Calu3 (cell line): ENCODE measurements around the gene RC3H2. TPM values are rescaled to one million over a fixed set of nuclear protein-coding genes. Genes with fewer than 3 reads are reported as not detected.
"Not testable (repeated sequence)": the region's sequence is repeated elsewhere in the genome, so short reads cannot be mapped to it uniquely, and the experiment has no call there.

Source experiments
- BruUV-seq: library from RNA; stranded (reverse); fragments of 400-500 nt; replicated peaks from 2 replicates; lab custom pipeline; 2021; lab: Mats Ljungman, UMichigan
- CTCF ChIA-PET: fragments of 300-600 bp; sonication (Branson Sonifier 250); formaldehyde crosslinking; loops from one replicate; lab custom pipeline; 2022; ENCODE audit warnings: antibody characterized with exemption; lab: Charles Lee
- DNase-seq: peaks from one replicate; pipeline ENCODE4 v3.0.0; 2022
- H3K27ac Mint-ChIP-seq: one replicate; pipeline ENCODE4 v1.8.0; 2022; ENCODE audit warnings: mixed read lengths; ENCODE audit not compliant: unreplicated experiment
- H3K27me3 Mint-ChIP-seq: one replicate; pipeline ENCODE4 v1.8.0; 2022; ENCODE audit warnings: mixed read lengths; ENCODE audit not compliant: unreplicated experiment
- H3K36me3 Mint-ChIP-seq: one replicate; pipeline ENCODE4 v1.8.0; 2022; ENCODE audit warnings: mild to moderate bottlenecking, moderate library complexity, mixed read lengths; ENCODE audit not compliant: insufficient read depth, unreplicated experiment
- H3K4me1 Mint-ChIP-seq: one replicate; pipeline ENCODE4 v1.8.0; 2022; ENCODE audit warnings: mild to moderate bottlenecking, low read depth, mixed read lengths; ENCODE audit not compliant: unreplicated experiment
- H3K4me3 Mint-ChIP-seq: one replicate; pipeline ENCODE4 v1.8.0; 2022; ENCODE audit warnings: mild to moderate bottlenecking, low read depth, moderate library complexity, mixed read lengths; ENCODE audit not compliant: unreplicated experiment
- H3K9me3 Mint-ChIP-seq: one replicate; pipeline ENCODE4 v1.8.0; 2022; ENCODE audit warnings: low read depth, mixed read lengths; ENCODE audit not compliant: unreplicated experiment
- CTCF ChIP-seq: fragments of 200-600 bp; IDR thresholded peaks from one replicate; pipeline ENCODE4 v1.8.0; 2022; ENCODE audit warnings: antibody characterized with exemption; ENCODE audit not compliant: unreplicated experiment
- intact Hi-C: fragments of 100-400 bp; cut with micrococcal nuclease; formaldehyde crosslinking; loops from one replicate; pipeline ENCODE4 v1.10.0; 2022; ENCODE audit not compliant: unreplicated experiment
- total RNA-seq: library from RNA; stranded (reverse); gene quantifications from 2 replicates; pipeline ENCODE4 v1.2.3, GENCODE V29; 2022

The RC3H2 gene
- total RNA-seq, 1 experiment from 2014 or later = 45.5 TPM

- intact Hi-C loops = no loop called here
- TF ChIP-seq CTCF = no peak
- BruUV-seq = no TSS peak
- Mint-ChIP-seq H3K4me1 (no peaks in the 10 kb centered on the region), H3K9me3 (no peaks in the 10 kb centered on the region), H3K27me3 (no peaks in the 10 kb centered on the region), H3K36me3 (peaks cover 7% of the 10 kb centered on the region), H3K4me3 (no peak overlapping the region), H3K27ac (no peak overlapping the region)
- DNase-seq = no peak
- CTCF ChIA-PET = no interaction called here
Observed at GRCh38 chr9:122918310-122918709, 13.2 kb upstream of the RC3H2 start.

- intact Hi-C loops = loop anchor here (5.0 kb wide), 1 partner anchor 79 kb away; no protein-coding TSS in a partner anchor
- peaks cover 27% of the 10 kb centered on the region for H3K36me3 Mint-ChIP-seq
Observed at GRCh38 chr9:122912964-122913673, 8.0 kb upstream of the RC3H2 start, which contains the start of gene ZBTB6. ZBTB6 (minus strand) TSS chr9:122913323; CDS start chr9:122912072, 1,251 bp downstream.

GRCh38 chr9:122912671-122912963 lies 7.5 kb upstream of the RC3H2 start:
- H3K27me3 Mint-ChIP-seq = no peaks in the 10 kb centered on the region
- CTCF ChIA-PET = interaction anchor here (0.7 kb wide), 2 partner anchors 14 to 817 kb away, joined by 3 read pairs; no protein-coding TSS in a partner anchor
- peaks cover 30% of the 10 kb centered on the region for H3K36me3 Mint-ChIP-seq
- H3K4me1 Mint-ChIP-seq = peaks cover 16% of the 10 kb centered on the region
- TSS peak; percentile 58 for BruUV-seq
- intact Hi-C loops = loop anchor here (5.0 kb wide), 1 partner anchor 80 kb away; no protein-coding TSS in a partner anchor
- H3K9me3 Mint-ChIP-seq = no peaks in the 10 kb centered on the region
- peak overlapping the region; percentile 95 for H3K27ac Mint-ChIP-seq
- no peak for TF ChIP-seq CTCF
- no peak for DNase-seq
- peak overlapping the region; percentile 92 for H3K4me3 Mint-ChIP-seq

More at GRCh38 chr9:122912964-122913673, 8.0 kb upstream of the RC3H2 start, which contains the start of gene ZBTB6:
- peak; percentile 49 for DNase-seq
- Mint-ChIP-seq H3K4me3 (peak within 1 kb of the TSS; percentile 92), H3K27ac (peak within 1 kb of the TSS; percentile 95), H3K27me3 (no peaks in the 10 kb centered on the region), H3K9me3 (no peaks in the 10 kb centered on the region), H3K4me1 (peaks cover 16% of the 10 kb centered on the region)
- no TSS peak for BruUV-seq
- CTCF ChIA-PET = interaction anchor here (0.7 kb wide), 2 partner anchors 14 to 817 kb away, joined by 3 read pairs; no protein-coding TSS in a partner anchor
- no peak for TF ChIP-seq CTCF

GRCh38 chr9:122906122-122906521 lies 963 bp upstream of the RC3H2 start:
- H3K27ac Mint-ChIP-seq, CTCF ChIA-PET, H3K27me3 Mint-ChIP-seq, BruUV-seq, H3K4me3 Mint-ChIP-seq, H3K9me3 Mint-ChIP-seq, H3K4me1 Mint-ChIP-seq, intact Hi-C loops, DNase-seq: not testable (repeated sequence)
- H3K36me3 Mint-ChIP-seq = peaks cover 20% of the 10 kb centered on the region

- no peak for TF ChIP-seq CTCF
- Mint-ChIP-seq H3K4me3 (peak overlapping the region; percentile 76), H3K27me3 (no peaks in the 10 kb centered on the region), H3K36me3 (peaks cover 20% of the 10 kb centered on the region), H3K4me1 (no peaks in the 10 kb centered on the region), H3K9me3 (no peaks in the 10 kb centered on the region), H3K27ac (peak overlapping the region; percentile 57)
- BruUV-seq = no TSS peak
- CTCF ChIA-PET = no interaction called here
- peak; percentile 27 for DNase-seq
- intact Hi-C loops = no loop called here
Observed at GRCh38 chr9:122904466-122904822, 715 bp downstream of the RC3H2 start.
